Fibroblast of upper back skin (primary cell): ENCODE results near the gene HYAL3.
"Not testable (repeated sequence)": the region's sequence is repeated elsewhere in the genome, so short reads cannot be mapped to it uniquely, and the experiment has no call there.

Experiments used
- DNase-seq: peaks from one replicate; pipeline ENCODE4 v3.0.0-alpha.2; 2013

HYAL3 gene

DNA sequence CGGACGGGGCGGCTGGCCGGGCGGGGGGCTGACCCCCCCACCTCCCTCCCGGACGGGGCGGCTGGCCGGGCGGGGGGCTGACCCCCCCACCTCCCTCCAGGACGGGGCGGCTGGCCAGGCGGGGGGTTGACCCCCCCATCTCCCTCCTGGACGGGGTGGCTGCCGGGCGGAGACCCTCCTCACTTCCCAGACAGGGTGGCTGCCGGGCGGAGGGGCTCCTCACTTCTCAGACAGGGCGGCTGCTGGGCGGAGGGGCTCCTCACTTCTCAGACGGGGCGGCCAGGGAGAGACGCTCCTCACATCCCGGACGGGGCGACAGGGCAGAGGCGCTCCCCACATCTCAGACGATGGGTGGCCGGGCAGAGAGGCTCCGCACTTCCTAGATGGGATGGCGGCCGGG lies 12.8 kb upstream of the HYAL3 start:
- DNase-seq, result not testable (repeated sequence)

DNA sequence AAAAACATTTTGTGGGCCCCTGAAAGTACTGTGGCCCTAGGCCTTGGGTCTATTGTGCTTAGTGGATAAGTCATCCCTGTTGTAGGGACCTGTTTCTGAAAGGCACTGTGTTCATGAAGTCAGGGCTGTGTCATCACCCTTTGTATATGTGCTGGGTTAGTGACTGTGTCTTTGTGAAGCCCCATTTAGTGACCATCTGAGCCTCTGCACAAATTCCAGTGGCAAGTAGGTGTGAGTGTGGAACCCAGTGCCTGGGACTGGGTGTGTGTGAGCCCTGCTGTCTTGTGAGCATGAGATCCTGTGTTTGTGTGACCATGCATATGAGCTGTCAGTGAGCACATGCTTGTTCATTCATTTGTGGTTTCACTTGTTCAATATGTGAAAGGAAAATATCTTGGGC lies 5.4 kb upstream of the HYAL3 start:
- DNase-seq, result no peak

DNA sequence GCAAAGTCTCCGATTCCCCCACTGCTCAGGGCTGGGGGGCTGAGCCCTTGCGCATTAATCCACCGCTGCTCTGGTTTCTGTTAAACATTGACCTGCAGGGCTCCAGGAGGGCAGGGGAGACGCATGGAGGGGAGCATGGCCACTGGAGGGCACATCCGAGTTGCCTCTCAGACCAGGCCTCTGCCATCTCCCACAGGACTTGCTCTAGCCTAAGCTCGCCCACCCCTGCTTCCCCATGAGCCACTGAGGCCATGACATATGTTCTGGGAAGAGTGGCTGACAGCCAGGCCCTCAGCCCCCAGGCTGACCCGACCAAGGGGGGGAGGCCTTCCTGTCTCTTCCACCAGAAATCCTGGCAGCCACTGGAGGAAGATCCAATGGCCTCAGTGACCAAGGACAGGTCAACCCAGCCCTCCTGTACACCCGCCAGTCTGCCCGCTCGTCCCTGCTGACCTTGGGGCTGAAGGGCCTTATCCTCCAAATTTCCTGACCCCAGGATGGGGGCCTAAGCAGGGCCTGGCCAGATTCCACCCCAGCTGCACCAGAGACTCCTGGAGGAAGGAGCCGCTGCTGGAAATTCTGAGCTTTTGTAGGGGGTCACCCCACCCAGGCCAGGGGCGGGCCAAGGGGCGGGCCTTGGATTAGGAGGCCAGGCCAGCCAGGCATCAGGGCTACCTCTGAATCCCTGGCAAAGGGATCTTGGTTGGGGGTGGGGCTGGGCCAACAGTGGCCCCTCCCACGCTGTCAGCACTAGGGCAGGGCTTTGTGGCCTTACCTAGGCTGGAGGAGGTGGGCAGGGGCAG lies 4.0 kb upstream of the HYAL3 start, which contains the start of gene HYAL1:
Gene HYAL1, minus strand, starts transcription at position 562 of the 803 bp plus-strand sequence. CDS start 618 bp downstream, outside the sequence.
- no peak for DNase-seq

DNA sequence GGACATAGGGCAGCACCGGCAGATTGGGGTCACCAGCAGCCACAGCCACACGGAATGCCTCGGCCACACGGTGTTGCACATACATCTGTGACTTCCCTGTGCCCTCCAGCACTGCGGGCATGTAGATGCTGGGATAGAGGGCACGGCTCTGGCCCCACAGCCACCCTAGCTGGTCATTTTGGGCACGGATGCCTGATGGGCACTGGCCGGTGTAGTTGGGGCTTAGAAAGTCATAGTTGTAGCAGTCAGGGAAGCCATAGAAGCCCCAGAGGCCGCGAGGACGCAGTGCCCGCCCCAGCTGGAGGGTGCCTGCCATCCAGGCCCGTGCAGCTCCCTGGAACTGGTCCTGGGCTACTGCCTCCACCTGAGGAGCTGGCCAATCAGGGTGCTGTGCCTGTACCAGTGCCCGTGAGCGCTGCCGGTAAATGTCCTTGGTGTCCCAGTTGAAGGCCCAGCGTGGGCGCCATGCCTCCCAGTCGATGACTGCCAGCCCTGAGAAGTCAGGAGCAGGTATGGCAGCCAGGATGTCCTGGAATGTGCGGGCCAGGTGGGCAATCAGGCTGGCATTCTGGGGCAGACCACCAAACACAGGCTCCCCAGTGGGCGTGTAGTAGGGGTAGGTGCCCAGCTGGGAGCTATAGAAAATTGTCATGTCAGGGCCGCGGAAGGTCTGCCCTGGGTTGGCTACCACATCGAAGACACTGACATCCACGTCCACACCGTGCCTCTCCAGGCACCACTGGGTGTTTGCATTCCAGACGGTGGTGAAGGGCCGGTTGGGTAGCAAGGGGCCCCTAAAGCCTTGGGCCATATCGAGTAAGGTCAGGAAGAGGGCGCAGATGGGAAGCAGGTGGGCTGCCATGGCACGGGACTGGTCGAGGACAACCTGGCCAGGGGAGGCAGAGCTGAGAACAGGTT lies 3.1 kb upstream of the HYAL3 start:
- DNase-seq, result no peak

DNA sequence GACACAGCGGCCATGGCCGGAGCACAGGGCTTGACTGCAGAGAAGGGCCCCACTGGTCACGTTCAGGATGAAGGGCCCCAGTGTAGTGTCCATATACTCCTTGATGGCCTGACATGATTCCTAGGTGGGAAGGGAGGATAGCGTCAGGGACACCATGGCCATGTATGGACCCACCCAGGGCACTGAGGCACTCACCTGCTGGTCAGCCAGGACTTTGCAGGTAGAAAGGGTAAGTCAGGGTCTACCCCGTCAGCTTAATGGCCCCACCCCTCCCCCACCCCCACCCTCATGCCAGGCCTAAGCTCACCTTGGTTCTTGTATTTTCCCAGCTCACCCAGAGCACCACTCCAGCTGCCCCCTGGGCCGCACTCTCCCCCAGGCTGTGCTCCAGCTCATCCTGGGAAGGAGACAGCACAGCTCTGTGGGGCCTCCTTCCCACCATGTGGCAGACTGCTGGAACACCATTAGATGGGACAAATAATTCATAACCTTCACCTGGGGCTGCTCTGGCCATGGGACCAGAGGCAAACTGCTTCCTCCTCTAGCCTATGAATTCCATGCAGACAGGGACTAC lies 1.6 kb upstream of the HYAL3 start:
- DNase-seq, result no peak

DNA sequence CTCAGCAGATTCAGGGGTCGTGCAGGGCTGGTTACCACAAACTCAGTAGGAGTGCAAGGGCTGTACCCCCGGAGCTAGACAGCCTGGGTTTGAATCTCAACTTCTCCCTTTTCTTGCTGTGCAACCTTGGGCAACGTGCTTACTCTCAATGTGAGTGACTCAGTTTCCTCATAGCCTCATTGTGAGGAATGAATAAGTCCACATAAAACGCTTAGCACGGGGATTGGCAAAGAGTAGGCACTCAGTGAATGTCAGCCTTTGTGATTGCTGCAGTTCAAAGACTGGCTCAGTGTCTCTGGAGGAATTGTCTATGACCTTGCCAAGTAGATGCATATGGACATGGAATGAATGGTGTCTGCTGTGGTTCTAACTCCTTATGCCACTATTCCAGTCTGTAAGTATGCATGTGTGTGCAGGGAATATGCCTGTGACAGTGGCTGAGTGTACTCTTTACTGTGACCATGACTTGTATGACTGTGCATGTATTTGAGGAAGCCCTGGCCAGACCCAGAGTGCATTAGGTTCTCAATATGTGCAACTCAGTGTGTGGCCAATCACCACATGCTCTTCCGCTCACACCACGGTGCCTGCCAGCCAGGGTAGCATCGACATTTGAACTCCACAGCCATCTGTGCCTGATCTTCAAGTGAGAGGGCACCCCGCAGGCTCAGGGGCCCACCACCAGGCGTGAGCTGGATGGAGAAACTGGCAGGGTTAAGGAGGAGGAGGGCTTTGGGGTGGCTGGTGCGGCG lies 900 bp upstream of the HYAL3 start:
- peak; percentile 28 for DNase-seq

DNA sequence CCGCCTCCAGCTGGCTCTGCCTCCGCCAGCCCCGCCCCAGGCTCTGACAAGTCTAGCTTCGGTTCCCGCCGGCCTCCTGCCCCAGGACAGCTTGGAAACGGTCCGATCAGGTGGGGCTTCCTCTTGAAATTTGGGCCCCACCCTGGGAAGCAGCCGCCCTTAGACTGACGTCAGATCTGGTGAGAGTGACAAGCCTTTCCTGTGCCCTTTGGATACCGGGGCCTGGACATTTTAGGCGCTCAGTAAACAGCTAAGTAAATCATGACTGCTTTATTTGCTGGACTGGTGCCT lies 378 bp upstream of the HYAL3 start:
- DNase-seq, result no peak

DNA sequence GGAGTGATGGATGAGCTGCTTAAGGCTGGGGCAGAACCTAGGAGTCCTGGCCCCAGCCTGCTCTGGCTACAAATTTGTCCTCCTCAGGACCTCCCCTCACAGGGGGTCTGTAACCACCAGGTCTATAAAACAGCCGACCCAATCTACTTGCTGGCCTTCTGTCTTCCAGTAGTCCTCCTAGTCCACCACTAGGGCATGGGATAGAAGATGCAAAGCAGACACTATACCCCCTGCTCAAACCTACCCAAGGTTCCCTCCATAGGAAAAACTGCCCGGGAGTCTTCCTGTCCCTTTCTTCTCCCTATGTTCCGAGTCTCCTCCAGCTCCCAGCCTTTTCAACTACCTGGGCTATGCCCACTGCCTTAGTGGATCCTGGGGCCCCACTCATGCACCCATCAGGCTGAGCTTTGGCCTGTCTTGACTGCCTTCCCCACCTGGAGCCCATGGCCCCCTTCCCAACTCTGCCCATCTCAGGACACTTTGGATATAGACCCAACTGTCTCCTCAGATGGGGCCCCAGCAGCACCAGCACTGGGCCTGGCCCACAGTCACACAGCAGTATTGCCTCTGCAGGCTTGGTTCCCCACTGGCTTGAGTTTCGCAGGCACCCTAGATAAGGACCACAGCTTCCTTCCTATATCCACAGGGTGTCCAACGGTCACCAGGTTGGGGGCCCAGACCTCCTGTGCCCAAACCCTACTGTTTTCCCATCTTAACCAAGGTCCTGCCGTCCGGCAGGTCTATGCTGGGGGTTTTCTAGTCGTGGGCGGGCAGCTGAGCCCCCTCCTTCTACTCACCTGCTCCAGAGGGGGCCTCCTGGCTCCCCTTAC lies 1.1 kb downstream of the HYAL3 start:
- DNase-seq, result no peak

DNA sequence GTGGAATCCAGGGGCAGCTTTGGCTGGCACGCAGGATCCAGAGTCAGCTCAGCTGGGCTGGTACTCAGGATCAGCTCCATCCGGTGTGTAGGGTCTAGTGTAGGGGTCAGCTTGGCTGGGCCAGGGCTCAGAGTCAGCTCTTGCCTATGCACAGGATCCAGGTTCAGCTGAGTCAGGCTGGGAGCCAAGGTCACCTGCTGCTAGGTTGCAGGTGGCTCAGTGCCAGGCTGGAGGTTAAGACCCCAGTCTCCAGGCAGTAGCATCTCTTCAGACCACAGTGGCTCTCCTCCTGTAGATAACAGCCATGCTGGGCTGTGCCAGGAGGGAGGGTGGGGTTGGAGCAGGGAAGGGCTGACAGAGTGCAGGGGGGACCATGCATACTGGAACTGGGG lies 1.8 kb downstream of the HYAL3 start:
- no peak for DNase-seq

DNA sequence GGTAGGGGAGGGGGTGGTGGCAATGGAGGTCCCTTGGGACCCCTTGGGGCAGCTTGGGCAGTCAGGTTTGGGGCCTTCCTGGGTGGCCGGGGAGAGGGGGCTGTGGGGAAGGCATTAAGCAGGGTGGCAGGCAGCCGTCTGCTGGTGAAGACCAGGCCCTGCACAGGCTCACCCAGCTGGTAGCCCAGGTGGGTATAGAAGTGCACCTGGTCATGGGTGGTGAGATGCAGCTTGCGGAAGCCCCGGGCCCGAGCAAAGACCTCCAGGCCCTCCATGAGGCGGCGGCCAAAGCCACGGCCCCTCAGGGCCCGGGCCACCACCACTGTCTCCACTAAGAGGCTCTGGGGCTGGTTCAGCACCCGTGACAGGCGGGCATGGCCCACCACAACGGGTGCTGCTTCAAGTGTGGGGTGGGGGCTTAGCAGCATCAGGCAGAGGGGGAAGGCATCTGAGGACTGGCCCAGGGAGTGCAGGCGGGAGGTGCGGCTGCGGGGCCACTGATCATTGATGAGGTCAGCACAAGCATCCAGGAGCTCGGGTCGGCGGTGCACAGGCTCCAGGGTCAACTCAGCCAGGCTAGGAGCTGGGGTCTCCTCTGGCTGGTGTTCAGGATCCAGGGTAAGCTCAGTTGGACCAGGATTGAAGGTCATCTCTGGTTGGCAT lies 2.4 kb downstream of the HYAL3 start:
- no peak for DNase-seq

DNA sequence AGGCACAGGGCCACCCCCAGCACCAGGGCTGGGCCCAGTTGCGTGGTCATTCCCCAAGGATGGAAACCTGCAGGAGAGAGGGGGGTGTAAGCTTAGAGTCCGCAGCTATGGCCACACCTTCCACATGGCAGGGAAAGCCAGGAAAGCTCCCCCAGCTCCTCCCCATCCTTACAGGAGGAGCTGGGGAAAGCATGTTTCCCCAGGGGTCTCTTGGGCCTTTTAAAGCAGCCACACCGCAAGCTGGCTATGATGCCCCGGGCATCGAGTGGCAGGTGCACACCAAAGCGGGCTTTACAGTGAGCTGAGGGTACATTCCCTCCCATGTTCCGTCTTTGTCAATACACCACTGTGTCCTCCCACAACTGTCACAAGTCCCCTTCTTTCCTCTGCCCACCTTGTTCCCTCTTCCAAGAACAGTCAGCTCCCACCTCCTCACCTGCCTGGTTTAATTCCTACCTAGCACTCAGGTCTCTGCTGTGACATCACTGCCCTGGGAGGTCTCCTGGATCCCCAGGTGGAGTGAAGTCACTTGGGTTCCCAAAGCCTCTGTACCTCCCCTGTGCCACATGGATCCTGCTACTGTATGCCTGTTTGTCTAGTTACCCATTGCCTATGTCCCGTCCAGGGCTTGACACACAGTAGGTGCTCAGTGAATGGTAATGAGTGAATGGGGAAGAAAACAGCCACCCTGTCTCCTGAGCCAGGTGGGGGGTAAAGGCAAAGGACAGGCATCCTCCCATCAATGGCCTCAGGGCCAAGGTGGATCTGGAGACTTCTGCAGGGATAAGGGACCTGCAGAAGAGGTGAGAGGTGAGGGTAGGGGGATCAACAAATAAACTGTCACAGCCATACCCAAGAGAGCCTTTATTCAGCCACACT lies 3.4 kb downstream of the HYAL3 start:
- DNase-seq, result no peak

DNA sequence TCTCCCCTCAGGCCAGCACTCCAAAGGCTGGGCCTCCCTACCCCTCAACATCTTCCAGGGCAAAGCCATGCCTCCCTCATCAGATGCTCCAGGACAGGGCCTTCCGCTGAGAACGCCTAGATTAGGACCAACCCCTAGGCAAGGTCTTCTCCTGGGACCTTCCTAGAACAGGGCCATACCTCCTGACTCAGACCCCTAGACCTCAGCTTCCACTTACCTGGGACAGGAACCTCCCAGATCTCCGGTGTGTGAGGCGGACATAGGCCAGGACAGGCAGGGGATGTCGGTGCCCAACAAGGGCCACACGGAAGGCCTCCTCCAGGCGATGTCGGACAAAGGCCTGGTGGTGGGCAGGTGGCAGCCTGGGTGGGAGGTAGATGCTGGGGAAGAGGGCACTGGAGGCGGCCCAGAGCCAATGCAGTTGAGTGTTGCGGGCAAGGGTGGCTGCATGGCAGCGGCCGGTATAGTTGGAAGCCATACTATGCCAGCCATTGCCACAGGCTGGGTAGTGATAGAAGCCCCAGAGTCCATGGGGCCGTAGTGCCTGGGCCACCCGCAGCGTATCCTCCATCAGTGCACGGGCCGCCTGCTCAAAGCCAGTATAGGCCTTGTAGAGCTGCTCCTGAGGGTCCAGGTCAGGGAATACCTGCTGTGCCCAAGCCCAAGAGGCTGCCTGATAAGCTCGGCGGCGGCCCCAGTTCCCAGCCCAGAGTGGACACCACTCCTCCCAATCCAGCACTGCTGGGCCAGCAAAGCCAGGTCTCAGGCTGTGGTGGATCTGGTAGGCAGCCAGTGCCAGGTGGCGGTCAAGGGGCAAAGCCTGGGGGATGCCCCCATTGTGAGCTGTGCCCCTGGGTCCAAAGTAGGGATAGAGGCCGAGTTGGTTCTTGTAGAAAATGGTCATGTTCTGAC lies 4.5 kb downstream of the HYAL3 start:
- DNase-seq, result no peak

DNA sequence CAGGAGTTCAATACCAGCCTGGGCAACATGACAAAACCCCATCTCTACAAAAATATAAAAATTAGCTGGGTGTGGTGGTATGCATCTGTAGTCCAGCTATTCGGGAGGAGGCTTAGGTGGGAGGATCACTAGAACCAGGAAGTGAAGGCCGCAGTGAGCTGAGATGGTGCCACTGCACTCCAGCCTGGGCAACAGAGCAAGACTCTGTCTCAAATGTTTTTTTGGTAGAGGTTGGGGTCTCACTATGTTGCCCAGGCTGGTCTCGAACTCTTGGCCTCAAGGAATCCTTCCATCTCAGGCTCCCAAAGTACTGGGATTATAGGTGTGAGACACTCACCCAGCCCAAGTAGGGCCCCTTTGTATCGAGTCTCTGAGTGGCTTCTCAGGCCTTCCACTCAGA lies 5.1 kb downstream of the HYAL3 start:
- DNase-seq, result no peak

DNA sequence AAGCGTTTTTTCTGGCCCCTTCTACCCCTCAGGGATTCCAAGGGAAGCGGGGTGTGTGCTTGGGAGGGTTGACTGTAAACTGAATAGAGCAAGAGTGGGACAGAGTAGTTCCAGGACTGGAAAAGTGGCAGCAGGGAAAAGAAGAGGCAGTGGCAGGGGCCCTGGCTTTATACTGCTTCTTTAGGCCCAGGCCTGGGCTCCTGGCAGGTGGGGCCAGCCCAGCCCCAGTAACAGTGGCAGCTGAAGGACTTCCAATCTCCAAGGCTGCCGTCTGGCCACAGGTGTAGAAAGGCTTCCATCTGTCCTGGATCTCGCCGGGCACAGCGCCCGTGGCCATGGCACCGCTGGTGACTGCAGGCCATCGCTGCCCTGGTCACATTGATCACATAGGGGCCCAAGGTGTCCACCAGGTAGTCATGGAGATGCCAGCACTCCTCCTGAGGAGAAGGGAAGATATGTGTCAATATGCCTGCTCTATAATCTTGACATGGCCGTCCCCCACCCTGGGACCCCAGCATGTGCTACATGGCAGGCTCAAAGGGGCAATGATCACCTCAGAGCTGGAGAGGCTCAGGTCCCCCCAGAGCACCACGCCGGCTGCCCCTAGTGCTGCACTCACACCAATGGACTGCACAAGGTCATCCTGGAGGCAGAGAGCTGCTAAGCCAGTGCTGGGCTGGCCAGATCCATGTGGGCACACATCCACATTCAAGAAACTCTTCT lies 6.0 kb downstream of the HYAL3 start:
- no peak for DNase-seq

DNA sequence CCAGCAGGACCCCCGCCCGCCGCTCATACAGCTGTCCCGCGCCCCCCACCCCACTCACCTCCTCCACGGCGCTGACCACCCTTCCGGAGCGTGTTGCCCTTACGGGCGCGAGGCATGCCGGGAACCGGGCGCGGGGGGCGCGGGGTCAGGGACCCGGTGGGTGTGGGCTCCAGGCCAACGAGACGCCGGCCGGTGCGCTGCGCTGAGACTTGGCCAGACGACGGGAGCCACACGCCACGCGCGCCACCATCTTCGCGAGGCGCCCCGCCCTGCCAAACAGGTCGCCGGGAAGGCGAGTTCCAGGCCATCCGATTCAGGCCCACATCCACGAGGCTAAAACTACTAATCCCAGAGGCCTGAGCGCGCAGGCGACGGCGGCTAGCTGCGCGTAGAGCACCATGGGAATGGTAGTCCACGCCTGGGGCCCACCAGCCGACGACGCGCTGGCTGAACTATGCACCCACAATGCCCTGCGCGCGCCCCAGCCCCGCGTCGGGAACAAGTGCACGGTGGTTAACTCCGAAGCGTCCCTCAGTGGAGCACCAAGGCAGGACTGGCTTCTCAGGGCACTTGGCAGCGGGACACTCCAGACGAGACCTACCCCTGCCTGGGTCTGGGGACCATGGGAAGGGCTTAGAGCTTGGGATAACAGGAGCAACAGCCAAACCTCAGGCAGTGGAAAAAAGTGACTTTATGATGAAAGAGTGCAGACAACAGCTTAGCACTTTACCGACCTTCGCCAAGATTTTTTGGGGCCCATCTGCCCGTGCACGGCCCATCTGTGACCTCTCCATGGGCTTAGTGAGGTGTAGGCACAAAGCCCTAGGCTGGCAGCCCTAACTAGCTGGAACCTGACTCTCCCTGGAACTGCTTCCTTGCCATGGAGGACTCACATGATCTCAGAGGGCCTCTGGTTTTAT lies 6.8 kb downstream of the HYAL3 start, which contains the start of gene IFRD2:
Gene IFRD2, minus strand, starts transcription at position 271 of the 920 bp plus-strand sequence. Its CDS starts 155 bp downstream, at position 116.
- peak; percentile 97 for DNase-seq

DNA sequence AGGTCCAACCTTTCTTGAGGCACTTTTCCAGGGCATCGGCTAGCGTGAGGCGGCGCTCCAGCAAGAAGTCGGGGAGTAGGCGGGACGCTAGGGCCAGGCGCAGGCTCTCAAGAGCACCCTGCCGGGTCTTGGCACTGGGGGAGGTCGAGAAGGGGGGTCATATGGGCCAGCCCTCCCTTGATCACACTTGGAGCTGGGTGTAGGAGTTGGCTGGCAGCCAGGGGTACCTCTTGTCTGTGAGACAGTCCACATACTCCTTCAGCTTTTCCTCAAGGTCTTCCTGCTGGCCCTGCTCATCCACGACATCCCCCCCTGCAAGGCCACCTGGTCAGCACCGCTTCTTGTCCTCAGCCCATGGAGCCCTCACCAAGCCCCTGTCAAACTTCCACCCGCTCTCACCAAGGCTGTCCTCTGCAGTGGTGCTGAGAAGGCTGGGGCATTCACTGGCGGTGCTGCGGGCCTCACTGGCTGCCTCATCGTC lies 9.0 kb downstream of the HYAL3 start:
- no peak for DNase-seq

DNA sequence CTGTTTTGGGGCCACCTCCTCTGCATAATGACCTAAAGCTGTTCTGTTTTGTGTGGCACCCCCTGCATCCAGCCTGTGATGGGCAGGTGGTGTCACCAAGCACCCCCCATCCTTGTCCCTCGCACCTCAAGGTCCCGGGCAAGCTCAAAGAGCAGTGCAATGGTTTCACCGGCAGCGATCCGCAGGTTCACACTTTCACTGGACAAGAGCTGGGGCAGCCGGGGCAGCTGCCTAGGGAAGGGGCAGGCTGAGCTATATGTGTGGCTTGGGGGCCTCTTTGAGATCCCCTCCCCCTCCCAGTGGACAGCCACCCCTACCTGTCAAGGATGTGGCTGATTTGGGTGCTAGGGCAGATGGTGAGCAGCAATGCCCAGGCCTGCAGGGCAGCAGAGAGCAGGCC lies 10.1 kb downstream of the HYAL3 start:
- DNase-seq, result no peak
